ENCODE measurements around the gene IZUMO1. TPM values are rescaled to one million over a fixed set of nuclear protein-coding genes. Genes with fewer than 3 reads are reported as not detected.

Gene IZUMO1
- total and polyA plus RNA-seq, 9 of the 15 experiments (the other 6 are each of a cell fraction or from before 2014, with no cell fraction given), result 0.14 to 2.1 (median 0.73) TPM

- ChIA-PET CTCF (ENCODE audit: low intra/inter-chr PET ratio) (no interaction called here), POLR2A (no interaction called here)
- FAIRE-seq (no peak), ATAC-seq (peak; percentile 47), DNase-seq (ENCODE audit: extremely low read depth in 1 of 4, low spot score in 3 of 4) (peak; percentile 40 to 62 (median 60))
- TSS peak; percentile 49 for BruUV-seq (replicated peaks)
- Histone ChIP-seq H3K79me2 (ENCODE audit: control insufficient read depth, insufficient read depth, low read length) (peaks cover 41% of the 10 kb centered on the region), H3K36me3 (ENCODE audit: control insufficient read depth, insufficient read depth, low read length) (peaks cover 22% of the 10 kb centered on the region; the same call in 1 of the 3 replicates), H3K27ac (ENCODE audit: extremely low read depth, low read depth, low read length) (peak within 1 kb of the TSS; percentile 93), H3K9me3 (replicated peaks; ENCODE audit: control insufficient read depth, insufficient read depth, low read depth, low read length) (no peaks in the 10 kb centered on the region), H3K4me1 (replicated peaks in 1 of 2; ENCODE audit: control insufficient read depth in 2 of 2, insufficient read depth in 2 of 2, low read length in 2 of 2) (peaks cover 35 to 81% of the 10 kb centered on the region in 2 experiments), H3K4me3 (peak within 1 kb of the TSS; percentile 43), H3K9me1 (ENCODE audit: control insufficient read depth, insufficient read depth, low read length) (no peaks in the 10 kb centered on the region), H4K20me1 (replicated peaks; ENCODE audit: control insufficient read depth, insufficient read depth, low read length) (no peaks in the 10 kb centered on the region), H3K4me2 (ENCODE audit: insufficient read depth, low read length) (peak within 1 kb of the TSS; percentile 81), H3K27me3 (ENCODE audit: control insufficient read depth in 2 of 2, insufficient read depth in 2 of 2, low read length in 2 of 2) (no peaks in the 10 kb centered on the region), H3K9ac (ENCODE audit: insufficient read depth in 1 of 2, low read depth in 2 of 2, low read length in 2 of 2) (peak within 1 kb of the TSS; percentile 74 to 91), H2AFZ (ENCODE audit: low read depth, low read length) (peak within 1 kb of the TSS; percentile 73)
- in situ Hi-C loops (cut with MboI) (no loop called here), intact Hi-C loops (cut with micrococcal nuclease) (no loop called here)
- 49% methylated on average over 51 of the region's 73 CpGs for WGBS (ENCODE audit: insufficient coverage, low coverage, missing lambda C conversion rate)
- TF ChIP-seq NRF1 (conservative IDR thresholded peaks at IDR 0.05 in 1 of 2, IDR thresholded peaks at IDR 0.05 in 1 of 2) (peak; percentile 8 to 30; a peak in 1 of 4 replicates), CTBP1 (IDR thresholded peaks at IDR 0.05; ENCODE audit: borderline replicate concordance) (peak; percentile 46; the same call in 1 of the 2 replicates), PCBP2 (IDR thresholded peaks at IDR 0.05; ENCODE audit: low read depth, low read length, poor library complexity, severe bottlenecking) (no peak), NONO (IDR thresholded peaks at IDR 0.05; ENCODE audit: low read depth in 2 of 2, low read length in 1 of 2) (no peak), PTBP1 (IDR thresholded peaks at IDR 0.05; ENCODE audit: low read depth, low read length) (no peak), ETV1 (tag; conservative IDR thresholded peaks at IDR 0.05; ENCODE audit: low read depth) (peak; percentile 42), ZC3H4 (CRISPR knock-in tag; IDR thresholded peaks at IDR 0.05; ENCODE audit: borderline replicate concordance) (0 out of 2 replicates have a peak, but pooled peaks have one; percentile 26), MEIS2 (IDR thresholded peaks at IDR 0.05; ENCODE audit: partially characterized antibody) (no peak), RBFOX2 (IDR thresholded peaks at IDR 0.05; ENCODE audit: low read depth, low read length) (peak; percentile 75), LEF1 (IDR thresholded peaks at IDR 0.05) (no peak), CCNT2 (IDR thresholded peaks at IDR 0.05; ENCODE audit: borderline replicate concordance, extremely low read depth, insufficient read length, low read depth, low read length) (peak; percentile 33), NFIC (IDR thresholded peaks at IDR 0.05) (peak; percentile 41), PHB (CRISPR knock-in tag; IDR thresholded peaks at IDR 0.05) (0 out of 2 replicates have a peak, but pooled peaks have one; percentile 49), ZBTB7A (IDR thresholded peaks at IDR 0.05; ENCODE audit: borderline replicate concordance, control insufficient read depth, low read depth, low read length) (peak; percentile 64; the same call in 1 of the 2 replicates), HNRNPL (IDR thresholded peaks at IDR 0.05; ENCODE audit: low read depth, low read length) (peak; percentile 36; the same call in 1 of the 2 replicates), SMARCE1 (IDR thresholded peaks at IDR 0.05) (no peak), SLC30A9 (CRISPR knock-in tag; IDR thresholded peaks at IDR 0.05) (no peak), POLR2G (IDR thresholded peaks at IDR 0.05; ENCODE audit: low read depth, low read length) (peak; percentile 68), BHLHE40 (IDR thresholded peaks at IDR 0.05; ENCODE audit: low read length) (peak; percentile 2; the same call in 1 of the 2 replicates), CBX3 (IDR thresholded peaks at IDR 0.05; ENCODE audit: borderline replicate concordance in 1 of 2, low read length in 2 of 2) (peak in 1 of 2 experiments; percentile 3; a peak in 1 of 3 replicates), ZNF324 (CRISPR knock-in tag; IDR thresholded peaks at IDR 0.05) (no peak)
- TF ChIP-seq, protein P1, sequence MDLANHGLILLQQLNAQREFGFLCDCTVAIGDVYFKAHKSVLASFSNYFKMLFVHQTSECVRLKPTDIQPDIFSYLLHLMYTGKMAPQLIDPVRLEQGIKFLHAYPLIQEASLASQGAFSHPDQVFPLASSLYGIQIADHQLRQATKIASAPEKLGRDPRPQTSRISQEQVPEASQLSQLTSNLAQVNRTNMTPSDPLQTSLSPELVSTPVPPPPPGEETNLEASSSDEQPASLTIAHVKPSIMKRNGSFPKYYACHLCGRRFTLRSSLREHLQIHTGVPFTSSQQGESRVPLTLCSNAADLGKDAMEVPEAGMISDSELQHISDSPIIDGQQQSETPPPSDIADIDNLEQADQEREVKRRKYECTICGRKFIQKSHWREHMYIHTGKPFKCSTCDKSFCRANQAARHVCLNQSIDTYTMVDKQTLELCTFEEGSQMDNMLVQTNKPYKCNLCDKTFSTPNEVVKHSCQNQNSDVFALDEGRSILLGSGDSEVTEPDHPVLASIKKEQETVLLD (IDR thresholded peaks at IDR 0.05), result no peak
Measured at GRCh38 chr19:48752496-48753365, 6.0 kb upstream of the IZUMO1 start, which contains the start of gene FUT1. TSS of gene FUT1 (minus strand) at chr19:48752641. CDS start at chr19:48751281, 1,360 bp downstream.
